Neural progenitor cell (in vitro differentiated cells): ENCODE results near the gene CA14. TPM values are rescaled to one million over a fixed set of nuclear protein-coding genes. Genes with fewer than 3 reads are reported as not detected.
A peak's percentile ranks its signal among the peaks of the same experiment; 100 is the strongest.
"Not testable (repeated sequence)": the region's sequence is repeated elsewhere in the genome, so short reads cannot be mapped to it uniquely, and the experiment has no call there.

ENCODE experiments used
- DNase-seq: peaks from one replicate; pipeline ENCODE4 v3.0.0-alpha.2; 2016; ENCODE audit warnings: low spot score
- H2AFZ ChIP-seq: fragments of 200-600 bp; sonication (generic); replicated peaks from 2 replicates; pipeline ENCODE4 v1.6.1; 2016; ENCODE audit warnings: antibody characterized with exemption
- H3F3A ChIP-seq: fragments of 200-600 bp; sonication (generic); 2 replicates; pipeline ENCODE4 v1.6.1; 2016; ENCODE audit warnings: antibody characterized with exemption, low read depth
- H3K27ac ChIP-seq: fragments of 200-600 bp; sonication (generic); 2 replicates; pipeline ENCODE4 v1.5.1; 2016; ENCODE audit warnings: mild to moderate bottlenecking
- H3K27me3 ChIP-seq: fragments of 200-600 bp; sonication (generic); 2 replicates; pipeline ENCODE4 v1.6.1; 2016; ENCODE audit warnings: mild to moderate bottlenecking, moderate library complexity
- H3K36me3 ChIP-seq: fragments of 200-600 bp; sonication (generic); 2 replicates; pipeline ENCODE4 v1.5.1; 2016
- H3K4me1 ChIP-seq: fragments of 200-600 bp; sonication (generic); 2 replicates; pipeline ENCODE4 v1.6.1; 2016; ENCODE audit warnings: mixed run types
- H3K4me2 ChIP-seq: fragments of 200-600 bp; sonication (generic); 2 replicates; pipeline ENCODE4 v1.6.1; 2016
- H3K4me3 ChIP-seq: fragments of 200-600 bp; sonication (generic); 2 replicates; pipeline ENCODE4 v1.5.1; 2016
- H3K79me2 ChIP-seq: fragments of 200-600 bp; sonication (generic); 2 replicates; pipeline ENCODE4 v1.6.1; 2016; ENCODE audit warnings: low read depth
- H3K9ac ChIP-seq: fragments of 200-600 bp; sonication (generic); 2 replicates; pipeline ENCODE4 v1.6.1; 2016
- H3K9me3 ChIP-seq: fragments of 200-600 bp; sonication (generic); 2 replicates; pipeline ENCODE4 v1.5.1; 2016; ENCODE audit warnings: low read depth
- H4K20me1 ChIP-seq: fragments of 200-600 bp; sonication (generic); 2 replicates; pipeline ENCODE4 v1.6.1; 2016; ENCODE audit warnings: low read depth
- H3K27ac Mint-ChIP-seq: 3 replicates; pipeline ENCODE4 v1.8.0; 2021; ENCODE audit warnings: mixed read lengths
- H3K27me3 Mint-ChIP-seq: 2 replicates; pipeline ENCODE4 v1.8.0; 2022; ENCODE audit warnings: low read depth, mild to moderate bottlenecking, inconsistent platforms, moderate library complexity, mixed read lengths; ENCODE audit not compliant: insufficient read depth
- H3K36me3 Mint-ChIP-seq: 3 replicates; pipeline ENCODE4 v1.8.0; 2021; ENCODE audit warnings: mixed read lengths
- H3K4me1 Mint-ChIP-seq: 3 replicates; pipeline ENCODE4 v1.8.0; 2021; ENCODE audit warnings: mixed read lengths
- H3K4me3 Mint-ChIP-seq: 3 replicates; pipeline ENCODE4 v1.8.0; 2021; ENCODE audit warnings: mild to moderate bottlenecking, moderate library complexity, mixed read lengths
- H3K9me3 Mint-ChIP-seq: 3 replicates; pipeline ENCODE4 v1.8.0; 2020; ENCODE audit warnings: mixed read lengths
- EZH2 ChIP-seq: fragments of 200-600 bp; sonication (generic); IDR thresholded peaks from 2 replicates; pipeline ENCODE4 v1.6.1; 2017; ENCODE audit warnings: antibody characterized with exemption, mild to moderate bottlenecking, moderate library complexity
- EZH2phosphoT487 ChIP-seq: fragments of 200-600 bp; sonication (generic); IDR thresholded peaks from 2 replicates; pipeline ENCODE4 v1.6.1; 2017; ENCODE audit warnings: antibody characterized with exemption
- total RNA-seq: library from RNA; depleted of rRNA; stranded (reverse); fragments of >200 nt; gene quantifications from 2 replicates; pipeline ENCODE4 v1.2.3, GENCODE V29; 2015; ENCODE audit warnings: low replicate concordance
- TF ChIP-seq, protein P1 (sequence below): fragments of 200-600 bp; sonication (generic); IDR thresholded peaks from 2 replicates; pipeline ENCODE4 v1.5.1; 2017; ENCODE audit warnings: antibody characterized with exemption, mild to moderate bottlenecking

CA14 gene
- total RNA-seq, 1 donor from 2014 or later, result 56.4 TPM

DNA sequence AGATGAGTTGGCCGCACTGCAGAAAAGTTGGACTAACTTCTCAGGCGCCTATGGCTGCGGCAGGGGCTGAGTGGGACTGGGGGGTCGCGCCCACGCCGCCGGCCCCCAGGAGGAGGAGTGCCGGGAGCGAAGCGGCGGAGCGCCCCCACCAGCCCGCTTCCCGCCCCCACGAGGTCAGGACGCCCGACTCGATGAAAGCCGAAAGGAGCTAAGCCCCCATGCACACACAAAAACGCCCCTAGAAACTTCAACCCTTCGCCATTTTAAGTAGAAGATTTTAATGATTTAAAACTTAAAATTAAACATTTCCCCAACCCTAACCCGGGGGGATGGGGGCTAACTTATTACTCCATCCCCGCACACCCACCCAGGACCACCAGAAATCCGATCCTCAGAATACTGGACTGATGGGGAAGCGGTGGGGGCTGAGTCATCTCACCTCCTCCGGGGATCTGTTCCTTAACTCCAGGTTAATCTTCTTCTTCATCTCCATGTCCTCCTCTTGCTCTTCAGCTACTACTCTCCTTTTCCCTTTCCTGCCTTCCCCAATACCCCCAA, 22.2 kb upstream of the CA14 start:
- Histone ChIP-seq H3K4me2 (peak overlapping the region; percentile 91), H3K27ac (peak overlapping the region; percentile 77), H4K20me1 (peaks cover 21% of the 10 kb centered on the region), H3F3A (peaks cover 33% of the 10 kb centered on the region), H2AFZ (no peak overlapping the region), H3K4me1 (peaks cover 9% of the 10 kb centered on the region), H3K4me3 (peak overlapping the region; percentile 94), H3K9ac (peak overlapping the region; percentile 79), H3K79me2 (peaks cover 56% of the 10 kb centered on the region), H3K27me3 (no peaks in the 10 kb centered on the region), H3K36me3 (peaks cover 13% of the 10 kb centered on the region), H3K9me3 (no peaks in the 10 kb centered on the region)
- no peaks in the 10 kb centered on the region for H3K9me3 Mint-ChIP-seq
- DNase-seq, result peak; percentile 24
- no peak overlapping the region for H3K4me3 Mint-ChIP-seq
- no peak overlapping the region for H3K27ac Mint-ChIP-seq
- peaks cover 10% of the 10 kb centered on the region for H3K36me3 Mint-ChIP-seq
- H3K27me3 Mint-ChIP-seq, result peaks cover 10% of the 10 kb centered on the region
- TF ChIP-seq, protein P1, sequence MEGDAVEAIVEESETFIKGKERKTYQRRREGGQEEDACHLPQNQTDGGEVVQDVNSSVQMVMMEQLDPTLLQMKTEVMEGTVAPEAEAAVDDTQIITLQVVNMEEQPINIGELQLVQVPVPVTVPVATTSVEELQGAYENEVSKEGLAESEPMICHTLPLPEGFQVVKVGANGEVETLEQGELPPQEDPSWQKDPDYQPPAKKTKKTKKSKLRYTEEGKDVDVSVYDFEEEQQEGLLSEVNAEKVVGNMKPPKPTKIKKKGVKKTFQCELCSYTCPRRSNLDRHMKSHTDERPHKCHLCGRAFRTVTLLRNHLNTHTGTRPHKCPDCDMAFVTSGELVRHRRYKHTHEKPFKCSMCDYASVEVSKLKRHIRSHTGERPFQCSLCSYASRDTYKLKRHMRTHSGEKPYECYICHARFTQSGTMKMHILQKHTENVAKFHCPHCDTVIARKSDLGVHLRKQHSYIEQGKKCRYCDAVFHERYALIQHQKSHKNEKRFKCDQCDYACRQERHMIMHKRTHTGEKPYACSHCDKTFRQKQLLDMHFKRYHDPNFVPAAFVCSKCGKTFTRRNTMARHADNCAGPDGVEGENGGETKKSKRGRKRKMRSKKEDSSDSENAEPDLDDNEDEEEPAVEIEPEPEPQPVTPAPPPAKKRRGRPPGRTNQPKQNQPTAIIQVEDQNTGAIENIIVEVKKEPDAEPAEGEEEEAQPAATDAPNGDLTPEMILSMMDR, result no peak
- no peak for TF ChIP-seq EZH2phosphoT487
- no peak for TF ChIP-seq EZH2
- peaks cover 18% of the 10 kb centered on the region for H3K4me1 Mint-ChIP-seq

DNA sequence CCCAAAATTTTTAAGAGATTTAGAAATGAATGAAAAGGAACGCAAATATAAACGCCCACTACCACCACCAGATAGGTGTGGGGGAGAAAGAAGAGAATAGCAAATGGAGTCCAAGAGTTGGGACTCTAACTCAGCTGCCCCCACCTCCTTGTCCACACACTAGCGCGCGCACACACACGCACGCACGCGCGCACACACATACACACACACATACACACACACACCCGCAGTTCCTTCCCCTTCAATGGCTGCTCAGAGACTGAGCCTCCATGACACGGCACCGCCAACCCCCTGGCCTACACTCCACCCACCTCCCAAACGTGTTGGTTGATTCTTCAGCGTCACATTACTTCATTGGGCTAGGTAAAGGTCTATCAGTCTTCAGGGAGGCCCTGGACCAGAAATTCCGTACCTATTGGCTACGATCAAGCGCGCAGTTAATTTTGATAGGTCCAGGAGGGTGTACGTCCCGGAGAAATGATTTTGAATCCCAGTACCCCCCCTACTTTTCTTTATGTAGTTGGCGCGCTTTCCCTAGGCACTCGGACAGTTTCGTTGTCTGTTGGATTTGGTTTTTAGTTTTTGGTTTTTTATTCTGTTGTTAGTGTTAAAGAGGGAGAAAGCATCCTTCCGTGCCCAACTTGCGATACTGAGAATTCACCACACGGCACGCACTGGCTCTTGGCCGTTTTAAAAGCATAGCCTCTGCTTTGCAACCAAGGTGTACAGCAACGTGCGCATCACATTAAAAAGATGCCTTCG, 21.5 kb upstream of the CA14 start, which contains the start of gene ANP32E:
Gene ANP32E (minus strand): TSS at position 261 of the 762 bp plus-strand sequence. CDS start 326 bp downstream, outside the sequence.
- H3K9me3 Mint-ChIP-seq, result no peaks in the 10 kb centered on the region
- Histone ChIP-seq H3K4me1 (peaks cover 9% of the 10 kb centered on the region), H3K9ac (peak within 1 kb of the TSS; percentile 79), H4K20me1 (peaks cover 21% of the 10 kb centered on the region), H2AFZ (peak within 1 kb of the TSS; percentile 26), H3K4me3 (peak within 1 kb of the TSS; percentile 94), H3K27ac (peak within 1 kb of the TSS; percentile 84), H3F3A (peaks cover 33% of the 10 kb centered on the region), H3K9me3 (no peaks in the 10 kb centered on the region), H3K4me2 (peak within 1 kb of the TSS; percentile 91), H3K36me3 (peaks cover 6% of the 10 kb centered on the region), H3K79me2 (peaks cover 49% of the 10 kb centered on the region), H3K27me3 (no peaks in the 10 kb centered on the region)
- H3K4me3 Mint-ChIP-seq, result no peak within 1 kb of the TSS
- peaks cover 10% of the 10 kb centered on the region for H3K27me3 Mint-ChIP-seq
- peak; percentile 97 for DNase-seq
- peak within 1 kb of the TSS; percentile 92 for H3K27ac Mint-ChIP-seq
- TF ChIP-seq EZH2, result no peak
- TF ChIP-seq, protein P1, result peak; percentile 36
- peaks cover 5% of the 10 kb centered on the region for H3K36me3 Mint-ChIP-seq
- H3K4me1 Mint-ChIP-seq, result peaks cover 18% of the 10 kb centered on the region

DNA sequence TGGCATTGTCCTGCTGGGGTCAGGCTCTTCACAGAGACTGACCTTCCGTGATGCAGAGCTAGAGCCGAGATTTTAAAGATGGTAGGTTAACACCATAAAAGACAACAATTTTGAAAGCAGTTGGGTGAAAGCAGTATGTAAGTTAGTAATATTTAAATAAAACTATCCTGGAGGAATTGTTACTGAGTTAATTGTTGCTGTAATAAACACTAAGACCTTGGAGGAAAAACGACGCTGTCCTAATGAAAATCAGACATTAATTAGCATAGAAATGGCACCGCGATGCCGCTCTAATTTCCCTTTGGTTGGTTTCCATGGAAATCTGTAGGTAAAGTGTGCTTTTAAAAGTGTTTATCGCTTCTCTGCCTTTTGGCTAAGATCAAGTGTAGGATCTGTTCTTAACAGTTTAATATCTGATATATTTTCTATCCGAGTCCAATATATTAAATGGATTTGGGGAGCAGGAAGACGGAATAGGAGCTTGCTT, 20.9 kb upstream of the CA14 start:
- H3K9me3 Mint-ChIP-seq, result no peaks in the 10 kb centered on the region
- H3F3A ChIP-seq, result peaks cover 33% of the 10 kb centered on the region

DNA sequence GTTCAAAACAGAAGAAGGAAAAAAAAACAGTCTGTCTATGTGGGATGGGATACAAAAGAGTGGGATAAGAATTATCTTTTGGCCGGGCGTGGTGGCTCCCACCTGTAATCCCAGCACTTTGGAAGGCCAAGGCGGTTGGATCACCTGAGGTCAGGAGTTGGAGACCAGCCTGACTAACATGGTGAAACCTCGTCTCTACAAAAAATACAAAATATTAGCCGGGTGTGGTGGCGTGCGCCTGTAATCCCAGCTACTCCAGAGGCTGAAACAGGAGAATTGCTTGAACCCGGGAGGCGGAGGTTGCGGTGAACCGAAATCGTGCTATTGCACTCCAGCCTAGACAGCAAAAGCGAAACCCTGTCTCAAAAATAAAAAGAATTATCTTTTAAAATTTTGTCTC, 20.4 kb upstream of the CA14 start:
- Mint-ChIP-seq H3K4me3 (peak overlapping the region; percentile 65), H3K4me1 (peaks cover 18% of the 10 kb centered on the region)
- not testable (repeated sequence) for H3K27ac Mint-ChIP-seq, DNase-seq, H3K36me3 ChIP-seq, H3K4me1 ChIP-seq, H3K9me3 Mint-ChIP-seq, H3K36me3 Mint-ChIP-seq, H2AFZ ChIP-seq, H3K9ac ChIP-seq, H3K27me3 Mint-ChIP-seq, H3K27me3 ChIP-seq, H3K27ac ChIP-seq, H3K9me3 ChIP-seq
- Histone ChIP-seq H3F3A (peaks cover 33% of the 10 kb centered on the region), H3K4me2 (peak overlapping the region; percentile 73), H3K4me3 (peak overlapping the region; percentile 94), H4K20me1 (peaks cover 21% of the 10 kb centered on the region), H3K79me2 (peaks cover 38% of the 10 kb centered on the region)

More for the DNA sequence above, 20.9 kb upstream of the CA14 start:
- Histone ChIP-seq H3K36me3 (peaks cover 1% of the 10 kb centered on the region), H3K4me2 (peak overlapping the region; percentile 73), H4K20me1 (peaks cover 21% of the 10 kb centered on the region), H3K4me1 (peaks cover 9% of the 10 kb centered on the region), H3K9me3 (no peaks in the 10 kb centered on the region), H3K27me3 (no peaks in the 10 kb centered on the region), H3K27ac (peak overlapping the region; percentile 84), H2AFZ (peak overlapping the region; percentile 26), H3K9ac (no peak overlapping the region), H3K79me2 (peaks cover 43% of the 10 kb centered on the region), H3K4me3 (peak overlapping the region; percentile 94)
- Mint-ChIP-seq H3K4me3 (no peak overlapping the region), H3K36me3 (peaks cover 5% of the 10 kb centered on the region), H3K4me1 (peaks cover 18% of the 10 kb centered on the region), H3K27me3 (peaks cover 10% of the 10 kb centered on the region), H3K27ac (no peak overlapping the region)
- no peak for TF ChIP-seq EZH2
- no peak for TF ChIP-seq EZH2phosphoT487
- TF ChIP-seq, protein P1, result no peak
- DNase-seq, result peak; percentile 11
